ENCODE results near the gene FAM83G.

DNA sequence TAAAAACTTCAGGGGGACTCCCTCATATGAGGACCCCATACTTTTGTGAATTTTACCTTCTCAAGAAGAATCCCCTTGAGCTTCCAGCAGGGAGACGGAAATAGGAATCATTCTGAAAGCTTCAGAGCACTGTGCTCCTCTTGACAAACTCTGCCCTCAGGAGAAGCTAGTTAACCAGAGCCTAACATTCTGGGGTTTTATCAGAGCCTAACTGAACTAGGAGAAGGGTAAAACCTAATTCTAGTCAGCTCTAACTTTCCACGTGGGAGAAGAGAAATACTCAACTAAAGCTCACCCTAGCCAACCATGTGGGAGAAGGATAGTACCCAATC lies 65.9 kb downstream of the FAM83G start:
- TF ChIP-seq, protein P1, sequence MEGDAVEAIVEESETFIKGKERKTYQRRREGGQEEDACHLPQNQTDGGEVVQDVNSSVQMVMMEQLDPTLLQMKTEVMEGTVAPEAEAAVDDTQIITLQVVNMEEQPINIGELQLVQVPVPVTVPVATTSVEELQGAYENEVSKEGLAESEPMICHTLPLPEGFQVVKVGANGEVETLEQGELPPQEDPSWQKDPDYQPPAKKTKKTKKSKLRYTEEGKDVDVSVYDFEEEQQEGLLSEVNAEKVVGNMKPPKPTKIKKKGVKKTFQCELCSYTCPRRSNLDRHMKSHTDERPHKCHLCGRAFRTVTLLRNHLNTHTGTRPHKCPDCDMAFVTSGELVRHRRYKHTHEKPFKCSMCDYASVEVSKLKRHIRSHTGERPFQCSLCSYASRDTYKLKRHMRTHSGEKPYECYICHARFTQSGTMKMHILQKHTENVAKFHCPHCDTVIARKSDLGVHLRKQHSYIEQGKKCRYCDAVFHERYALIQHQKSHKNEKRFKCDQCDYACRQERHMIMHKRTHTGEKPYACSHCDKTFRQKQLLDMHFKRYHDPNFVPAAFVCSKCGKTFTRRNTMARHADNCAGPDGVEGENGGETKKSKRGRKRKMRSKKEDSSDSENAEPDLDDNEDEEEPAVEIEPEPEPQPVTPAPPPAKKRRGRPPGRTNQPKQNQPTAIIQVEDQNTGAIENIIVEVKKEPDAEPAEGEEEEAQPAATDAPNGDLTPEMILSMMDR (IDR thresholded peaks at IDR 0.05), result no peak
- TF ChIP-seq POLR2AphosphoS5 (IDR thresholded peaks at IDR 0.05; ENCODE audit: insufficient read depth in 1 of 2, low read depth in 1 of 2) (no peak), POLR2A (IDR thresholded peaks at IDR 0.05) (no peak)
